Measurements from ENCODE around the gene LCN6.

- TF ChIP-seq GATA2 (IDR thresholded peaks at IDR 0.05; ENCODE audit: low read depth, low read length) (no peak; the same call in 1 of the 2 replicates), GATA3 (IDR thresholded peaks at IDR 0.05; ENCODE audit: low read depth, low read length) (no peak)
Observed at GRCh38 chr9:136694163-136694871, 54.0 kb downstream of the LCN6 start.
